IPS DF 19.7 (cell line): ENCODE measurements around the gene ICAM5.
"Not testable (repeated sequence)": the region's sequence is repeated elsewhere in the genome, so short reads cannot be mapped to it uniquely, and the experiment has no call there.

Experiments used
- DNase-seq: peaks from one replicate; pipeline ENCODE4 v3.0.0-alpha.2; 2013; ENCODE audit warnings: low read depth, low spot score

The ICAM5 gene

DNA sequence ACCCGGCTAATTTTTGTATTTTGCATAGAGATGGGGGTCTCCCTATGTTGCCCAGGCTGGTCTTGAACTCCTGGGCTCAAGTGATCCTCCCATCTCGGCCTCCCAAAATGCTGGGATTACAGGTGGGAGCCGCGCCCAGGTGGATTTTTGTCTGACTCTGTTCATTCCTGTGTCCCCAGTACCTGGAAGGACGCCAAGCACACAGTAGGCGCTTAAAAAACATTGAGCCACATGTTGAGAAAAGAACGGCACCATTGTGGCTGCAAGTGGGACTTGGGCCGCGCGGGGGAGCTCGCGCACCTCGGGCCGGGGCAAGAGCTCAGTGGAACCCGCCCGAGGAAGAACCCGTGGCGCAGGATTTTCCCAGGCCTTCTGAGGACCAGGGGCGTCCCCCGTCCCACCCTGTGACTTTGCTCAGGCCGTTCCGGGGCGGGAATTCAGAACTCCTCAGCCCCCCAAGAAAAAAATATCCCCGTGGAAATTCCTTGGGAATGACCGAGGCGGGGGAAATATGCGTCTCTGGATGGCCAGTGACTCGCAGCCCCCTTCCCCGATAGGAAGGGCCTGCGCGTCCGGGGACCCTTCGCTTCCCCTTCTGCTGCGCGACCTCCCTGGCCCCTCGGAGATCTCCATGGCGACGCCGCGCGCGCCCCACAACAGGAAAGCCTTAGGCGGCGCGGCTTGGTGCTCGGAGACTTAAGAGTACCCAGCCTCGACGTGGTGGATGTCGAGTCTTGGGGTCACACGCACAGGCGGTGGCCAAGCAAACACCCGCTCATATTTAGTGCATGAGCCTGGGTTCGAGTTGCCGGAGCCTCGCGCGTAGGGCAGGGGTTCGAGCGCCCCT is 20.2 kb upstream of the ICAM5 start:
- no peak for DNase-seq

DNA sequence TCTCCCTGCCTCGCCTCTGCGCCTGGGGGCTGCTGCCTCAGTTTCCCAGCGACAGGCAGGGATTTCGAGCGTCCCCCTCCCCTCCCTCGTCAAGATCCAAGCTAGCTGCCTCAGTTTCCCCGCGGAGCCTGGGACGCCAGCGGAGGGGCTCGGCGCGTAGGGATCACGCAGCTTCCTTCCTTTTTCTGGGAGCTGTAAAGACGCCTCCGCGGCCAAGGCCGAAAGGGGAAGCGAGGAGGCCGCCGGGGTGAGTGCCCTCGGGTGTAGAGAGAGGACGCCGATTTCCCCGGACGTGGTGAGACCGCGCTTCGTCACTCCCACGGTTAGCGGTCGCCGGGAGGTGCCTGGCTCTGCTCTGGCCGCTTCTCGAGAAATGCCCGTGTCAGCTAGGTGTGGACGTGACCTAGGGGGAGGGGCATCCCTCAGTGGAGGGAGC is 19.6 kb upstream of the ICAM5 start:
- DNase-seq: no peak

DNA sequence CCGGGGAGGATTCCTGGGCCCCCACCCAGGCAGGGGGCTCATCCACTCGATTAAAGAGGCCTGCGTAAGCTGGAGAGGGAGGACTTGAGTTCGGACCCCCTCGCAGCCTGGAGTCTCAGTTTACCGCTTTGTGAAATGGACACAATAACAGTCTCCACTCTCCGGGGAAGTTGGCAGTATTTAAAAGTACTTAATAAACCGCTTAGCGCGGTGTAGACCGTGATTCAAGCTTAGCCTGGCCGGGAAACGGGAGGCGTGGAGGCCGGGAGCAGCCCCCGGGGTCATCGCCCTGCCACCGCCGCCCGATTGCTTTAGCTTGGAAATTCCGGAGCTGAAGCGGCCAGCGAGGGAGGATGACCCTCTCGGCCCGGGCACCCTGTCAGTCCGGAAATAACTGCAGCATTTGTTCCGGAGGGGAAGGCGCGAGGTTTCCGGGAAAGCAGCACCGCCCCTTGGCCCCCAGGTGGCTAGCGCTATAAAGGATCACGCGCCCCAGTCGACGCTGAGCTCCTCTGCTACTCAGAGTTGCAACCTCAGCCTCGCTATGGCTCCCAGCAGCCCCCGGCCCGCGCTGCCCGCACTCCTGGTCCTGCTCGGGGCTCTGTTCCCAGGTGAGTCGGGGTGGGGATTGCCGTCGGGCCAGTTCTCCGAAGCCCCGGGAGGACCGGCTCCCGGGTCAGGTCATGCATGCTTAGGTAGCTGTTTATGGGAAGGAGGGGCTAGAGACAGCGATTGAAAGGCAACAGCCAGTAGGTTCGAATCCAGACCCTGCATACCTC is 18.9 kb upstream of the ICAM5 start, which contains the start of gene ICAM1:
TSS of gene ICAM1 (plus strand) at position 505 of the 779 bp plus-strand sequence. CDS start at position 545, 40 bp downstream.
- no peak for DNase-seq

DNA sequence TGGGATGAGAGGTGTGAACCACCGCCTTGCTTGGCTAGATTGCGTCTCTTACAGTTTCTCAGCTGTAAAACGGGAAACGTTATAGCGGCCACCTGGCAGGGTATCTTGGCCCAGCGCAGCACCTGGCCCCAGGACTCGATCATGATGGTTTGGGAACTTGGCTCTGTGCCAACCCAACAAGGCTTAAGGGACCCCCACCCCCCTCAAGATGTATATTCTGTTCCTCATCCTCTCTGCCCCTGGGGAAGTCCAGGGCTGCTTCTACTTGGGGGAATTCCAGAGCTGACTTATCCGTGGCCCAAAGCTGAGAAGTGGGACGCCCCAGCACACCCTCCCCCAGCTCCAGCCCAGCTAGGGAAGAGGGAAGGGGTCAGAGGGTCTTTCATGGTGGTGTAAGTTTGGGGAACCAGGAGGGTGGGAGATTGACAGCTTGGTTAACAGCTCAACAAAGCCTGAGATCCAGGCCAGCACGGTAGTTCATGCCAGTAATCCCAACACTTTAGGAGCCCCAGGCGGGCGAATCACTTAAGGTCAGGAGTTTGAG is 18.1 kb upstream of the ICAM5 start:
- no peak for DNase-seq

DNA sequence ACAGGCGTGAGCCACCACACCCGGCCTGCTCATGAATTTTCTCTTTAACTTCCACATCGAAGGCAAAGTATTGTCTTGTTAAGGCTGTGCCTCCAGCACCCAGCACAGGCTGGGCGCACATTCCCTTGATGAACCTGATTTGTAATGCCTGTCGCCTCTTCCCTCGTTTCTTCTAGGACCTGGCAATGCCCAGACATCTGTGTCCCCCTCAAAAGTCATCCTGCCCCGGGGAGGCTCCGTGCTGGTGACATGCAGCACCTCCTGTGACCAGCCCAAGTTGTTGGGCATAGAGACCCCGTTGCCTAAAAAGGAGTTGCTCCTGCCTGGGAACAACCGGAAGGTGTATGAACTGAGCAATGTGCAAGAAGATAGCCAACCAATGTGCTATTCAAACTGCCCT is 15.2 kb upstream of the ICAM5 start:
- no peak for DNase-seq

DNA sequence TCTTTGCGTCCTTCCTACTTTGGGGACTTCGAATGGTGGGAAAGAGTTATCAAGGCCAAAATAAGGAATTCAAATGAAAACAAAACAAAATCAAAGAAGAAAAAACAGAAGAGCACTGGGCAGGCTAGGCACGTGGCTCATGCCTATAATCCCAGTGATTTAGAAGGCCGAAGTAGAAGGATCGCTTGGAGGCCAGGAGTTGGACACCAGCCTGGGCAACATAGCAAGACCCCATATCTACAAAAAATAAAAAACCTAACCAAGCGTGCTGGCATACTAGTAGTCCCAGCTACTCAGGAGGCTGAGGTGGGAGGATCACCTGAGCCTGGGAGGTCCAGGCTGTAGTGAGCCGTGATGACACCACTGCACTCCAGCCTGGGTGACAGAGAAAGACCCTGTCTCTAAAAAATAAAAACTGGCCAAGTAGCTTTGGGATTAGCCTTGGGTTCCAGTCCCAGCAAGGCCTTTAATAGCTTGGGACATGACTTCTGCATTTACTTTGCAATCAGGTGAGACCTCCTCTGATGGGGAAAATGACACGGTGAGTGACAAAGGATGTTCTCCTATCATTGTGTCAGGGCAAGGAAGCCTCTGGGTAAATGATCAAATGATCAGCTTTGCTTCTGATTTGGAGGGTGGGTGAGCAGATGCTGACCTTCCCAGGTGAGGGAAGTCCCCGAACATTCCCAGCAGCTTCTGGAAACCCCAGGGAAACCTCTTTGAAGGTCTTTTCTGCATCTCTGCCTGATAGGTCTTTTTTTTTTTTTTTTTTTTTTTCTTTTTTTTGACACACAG is 11.8 kb upstream of the ICAM5 start:
- DNase-seq: no peak

DNA sequence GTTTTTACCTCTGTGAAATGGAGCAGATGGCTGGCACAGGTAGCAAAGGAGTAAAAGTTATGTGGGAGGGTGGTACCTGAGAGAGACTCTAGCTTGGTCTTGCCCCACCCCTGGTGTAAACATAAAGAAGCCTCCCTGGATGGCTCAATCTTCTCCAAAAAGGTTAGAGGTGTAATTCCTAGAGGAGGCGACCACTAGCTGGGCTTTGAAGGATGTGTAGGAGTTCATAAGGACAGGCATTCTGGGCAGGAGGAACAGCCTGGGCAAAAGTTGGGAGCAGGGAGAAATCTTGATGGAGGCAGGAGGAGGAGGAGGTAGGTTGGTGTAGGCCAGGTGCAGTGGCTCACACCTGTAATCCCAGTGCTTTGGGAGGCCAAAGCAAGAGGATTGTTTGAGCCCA is 10.8 kb upstream of the ICAM5 start:
- no peak for DNase-seq

DNA sequence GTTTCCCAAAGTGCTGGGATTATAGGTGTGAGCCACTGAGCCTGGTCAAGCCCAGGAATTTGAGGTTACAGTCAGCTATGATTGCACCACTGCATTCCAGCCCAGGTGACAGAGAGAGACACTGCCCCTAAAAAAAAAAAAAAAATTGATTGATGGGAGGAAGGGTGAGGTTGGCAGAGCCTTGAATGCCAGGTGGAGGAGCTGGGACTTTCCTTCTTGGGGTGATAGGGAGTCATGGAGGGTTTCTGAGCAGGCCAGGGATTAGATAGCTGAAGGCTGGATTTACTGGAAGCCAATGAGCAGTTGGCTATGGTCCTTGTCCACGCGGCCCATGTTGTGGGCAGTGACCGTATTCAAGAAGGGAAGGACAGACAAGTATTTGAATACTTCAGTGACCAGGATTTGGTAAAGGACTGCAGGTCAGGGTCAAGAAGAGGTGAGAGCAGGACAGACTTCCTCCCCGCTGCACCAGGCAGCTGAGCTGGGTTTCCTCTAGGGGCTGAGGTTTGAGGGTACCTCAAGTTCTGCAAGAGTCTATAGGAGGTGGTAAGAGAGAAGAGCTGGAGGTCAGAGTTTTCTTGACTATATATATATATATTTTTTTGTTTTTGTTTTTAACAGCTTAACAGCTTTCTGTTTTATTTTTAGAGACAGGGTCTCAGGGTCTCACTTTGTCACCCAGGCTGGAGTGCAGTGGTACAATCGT is 9.9 kb upstream of the ICAM5 start:
- DNase-seq: no peak

DNA sequence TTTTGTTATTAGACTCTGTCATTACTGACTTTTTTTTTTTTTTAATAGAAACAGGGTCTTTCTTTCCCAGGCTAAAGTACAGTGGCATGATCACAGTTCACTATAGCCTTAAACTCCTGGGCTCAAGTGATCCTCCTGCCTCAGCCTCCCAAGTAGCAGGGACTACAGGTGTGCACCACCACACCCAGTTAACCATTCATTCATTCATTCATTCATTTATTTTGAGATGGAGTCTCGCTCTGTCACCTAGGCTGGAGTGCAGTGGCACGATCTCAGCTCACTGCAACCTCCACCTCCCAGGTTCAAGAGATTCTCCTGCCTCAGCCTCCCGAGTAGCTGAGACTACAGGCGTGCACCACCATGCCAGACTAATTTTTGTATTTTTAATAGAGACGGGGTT is 7.7 kb upstream of the ICAM5 start:
- not testable (repeated sequence) for DNase-seq

DNA sequence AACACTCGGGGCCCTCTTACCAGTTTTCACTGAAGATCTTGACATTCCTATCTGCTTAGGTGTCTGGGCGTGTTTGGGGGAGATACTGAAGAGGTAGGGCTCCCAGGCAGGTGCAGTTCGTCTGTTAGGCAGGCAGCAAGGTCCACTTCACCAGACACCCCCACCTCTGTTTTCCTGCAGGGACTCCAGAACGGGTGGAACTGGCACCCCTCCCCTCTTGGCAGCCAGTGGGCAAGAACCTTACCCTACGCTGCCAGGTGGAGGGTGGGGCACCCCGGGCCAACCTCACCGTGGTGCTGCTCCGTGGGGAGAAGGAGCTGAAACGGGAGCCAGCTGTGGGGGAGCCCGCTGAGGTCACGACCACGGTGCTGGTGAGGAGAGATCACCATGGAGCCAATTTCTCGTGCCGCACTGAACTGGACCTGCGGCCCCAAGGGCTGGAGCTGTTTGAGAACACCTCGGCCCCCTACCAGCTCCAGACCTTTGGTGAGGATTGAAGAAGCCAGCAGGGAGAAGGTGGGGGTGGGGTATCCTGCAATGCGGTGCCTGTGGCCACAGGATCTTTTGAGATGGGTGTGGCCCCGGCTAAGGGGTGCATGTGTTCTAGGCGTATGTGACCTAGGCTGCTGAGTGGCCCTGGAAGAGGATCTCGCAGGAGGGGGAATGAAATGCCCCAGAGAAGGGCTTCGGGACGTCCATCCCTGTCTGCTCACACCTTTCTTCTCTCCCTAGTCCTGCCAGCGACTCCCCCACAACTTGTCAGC is 6.3 kb upstream of the ICAM5 start:
- DNase-seq: no peak

DNA sequence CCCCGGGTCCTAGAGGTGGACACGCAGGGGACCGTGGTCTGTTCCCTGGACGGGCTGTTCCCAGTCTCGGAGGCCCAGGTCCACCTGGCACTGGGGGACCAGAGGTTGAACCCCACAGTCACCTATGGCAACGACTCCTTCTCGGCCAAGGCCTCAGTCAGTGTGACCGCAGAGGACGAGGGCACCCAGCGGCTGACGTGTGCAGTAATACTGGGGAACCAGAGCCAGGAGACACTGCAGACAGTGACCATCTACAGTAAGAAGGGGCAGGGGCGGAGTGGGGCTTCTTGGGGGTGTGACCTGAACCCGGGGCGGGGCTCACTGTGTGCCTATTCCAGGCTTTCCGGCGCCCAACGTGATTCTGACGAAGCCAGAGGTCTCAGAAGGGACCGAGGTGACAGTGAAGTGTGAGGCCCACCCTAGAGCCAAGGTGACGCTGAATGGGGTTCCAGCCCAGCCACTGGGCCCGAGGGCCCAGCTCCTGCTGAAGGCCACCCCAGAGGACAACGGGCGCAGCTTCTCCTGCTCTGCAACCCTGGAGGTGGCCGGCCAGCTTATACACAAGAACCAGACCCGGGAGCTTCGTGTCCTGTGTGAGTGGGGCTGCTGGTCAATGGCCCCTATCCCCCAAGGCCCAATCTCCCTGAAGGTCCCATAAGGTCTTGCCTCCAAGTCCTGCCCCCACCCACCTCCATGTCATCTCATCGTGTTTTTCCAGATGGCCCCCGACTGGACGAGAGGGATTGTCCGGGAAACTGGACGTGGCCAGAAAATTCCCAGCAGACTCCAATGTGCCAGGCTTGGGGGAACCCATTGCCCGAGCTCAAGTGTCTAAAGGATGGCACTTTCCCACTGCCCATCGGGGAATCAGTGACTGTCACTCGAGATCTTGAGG is 5.4 kb upstream of the ICAM5 start:
- DNase-seq: no peak

DNA sequence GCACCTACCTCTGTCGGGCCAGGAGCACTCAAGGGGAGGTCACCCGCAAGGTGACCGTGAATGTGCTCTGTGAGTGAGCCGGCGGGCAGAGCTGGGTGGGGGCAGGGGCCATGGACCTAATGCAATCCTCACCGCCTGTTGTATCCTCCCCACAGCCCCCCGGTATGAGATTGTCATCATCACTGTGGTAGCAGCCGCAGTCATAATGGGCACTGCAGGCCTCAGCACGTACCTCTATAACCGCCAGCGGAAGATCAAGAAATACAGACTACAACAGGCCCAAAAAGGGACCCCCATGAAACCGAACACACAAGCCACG is 4.8 kb upstream of the ICAM5 start:
- DNase-seq: no peak

DNA sequence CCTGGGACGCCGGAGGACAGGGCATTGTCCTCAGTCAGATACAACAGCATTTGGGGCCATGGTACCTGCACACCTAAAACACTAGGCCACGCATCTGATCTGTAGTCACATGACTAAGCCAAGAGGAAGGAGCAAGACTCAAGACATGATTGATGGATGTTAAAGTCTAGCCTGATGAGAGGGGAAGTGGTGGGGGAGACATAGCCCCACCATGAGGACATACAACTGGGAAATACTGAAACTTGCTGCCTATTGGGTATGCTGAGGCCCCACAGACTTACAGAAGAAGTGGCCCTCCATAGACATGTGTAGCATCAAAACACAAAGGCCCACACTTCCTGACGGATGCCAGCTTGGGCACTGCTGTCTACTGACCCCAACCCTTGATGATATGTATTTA is 4.4 kb upstream of the ICAM5 start:
- no peak for DNase-seq

DNA sequence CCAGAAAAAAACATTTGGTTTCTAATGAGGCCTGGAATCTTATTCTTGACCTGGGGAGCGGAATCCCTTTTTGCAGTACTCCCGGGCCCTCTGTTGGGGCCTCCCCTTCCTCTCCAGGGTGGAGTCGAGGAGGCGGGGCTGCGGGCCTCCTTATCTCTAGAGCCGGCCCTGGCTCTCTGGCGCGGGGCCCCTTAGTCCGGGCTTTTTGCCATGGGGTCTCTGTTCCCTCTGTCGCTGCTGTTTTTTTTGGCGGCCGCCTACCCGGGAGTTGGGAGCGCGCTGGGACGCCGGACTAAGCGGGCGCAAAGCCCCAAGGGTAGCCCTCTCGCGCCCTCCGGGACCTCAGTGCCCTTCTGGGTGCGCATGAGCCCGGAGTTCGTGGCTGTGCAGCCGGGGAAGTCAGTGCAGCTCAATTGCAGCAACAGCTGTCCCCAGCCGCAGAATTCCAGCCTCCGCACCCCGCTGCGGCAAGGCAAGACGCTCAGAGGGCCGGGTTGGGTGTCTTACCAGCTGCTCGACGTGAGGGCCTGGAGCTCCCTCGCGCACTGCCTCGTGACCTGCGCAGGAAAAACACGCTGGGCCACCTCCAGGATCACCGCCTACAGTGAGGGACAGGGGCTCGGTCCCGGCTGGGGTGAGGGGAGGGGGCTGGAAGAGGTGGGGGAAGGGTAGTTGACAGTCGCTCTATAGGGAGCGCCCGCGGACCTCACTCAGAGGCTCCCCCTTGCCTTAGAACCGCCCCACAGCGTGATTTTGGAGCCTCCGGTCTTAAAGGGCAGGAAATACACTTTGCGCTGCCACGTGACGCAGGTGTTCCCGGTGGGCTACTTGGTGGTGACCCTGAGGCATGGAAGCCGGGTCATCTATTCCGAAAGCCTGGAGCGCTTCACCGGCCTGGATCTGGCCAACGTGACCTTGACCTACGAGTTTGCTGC is 2.7 kb upstream of the ICAM5 start, which contains the start of gene ICAM4:
TSS of gene ICAM4 (plus strand) at position 153 of the 935 bp plus-strand sequence. CDS start at position 211, 58 bp downstream.
- no peak for DNase-seq

DNA sequence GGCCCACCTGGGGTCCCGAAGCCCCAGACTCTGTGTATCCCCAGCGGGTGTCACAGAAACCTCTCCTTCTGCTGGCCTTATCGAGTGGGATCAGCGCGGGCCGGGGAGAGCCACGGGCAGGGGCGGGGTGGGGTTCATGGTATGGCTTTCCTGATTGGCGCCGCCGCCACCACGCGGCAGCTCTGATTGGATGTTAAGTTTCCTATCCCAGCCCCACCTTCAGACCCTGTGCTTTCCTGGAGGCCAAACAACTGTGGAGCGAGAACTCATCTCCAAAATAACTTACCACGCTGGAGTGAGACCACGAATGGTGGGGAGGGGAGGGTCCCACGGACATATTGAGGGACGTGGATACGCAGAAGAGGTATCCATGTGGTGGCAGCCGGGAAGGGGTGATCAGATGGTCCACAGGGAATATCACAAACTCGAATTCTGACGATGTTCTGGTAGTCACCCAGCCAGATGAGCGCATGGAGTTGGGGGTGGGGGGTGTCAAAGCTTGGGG is 1.0 kb upstream of the ICAM5 start:
- no peak for DNase-seq

DNA sequence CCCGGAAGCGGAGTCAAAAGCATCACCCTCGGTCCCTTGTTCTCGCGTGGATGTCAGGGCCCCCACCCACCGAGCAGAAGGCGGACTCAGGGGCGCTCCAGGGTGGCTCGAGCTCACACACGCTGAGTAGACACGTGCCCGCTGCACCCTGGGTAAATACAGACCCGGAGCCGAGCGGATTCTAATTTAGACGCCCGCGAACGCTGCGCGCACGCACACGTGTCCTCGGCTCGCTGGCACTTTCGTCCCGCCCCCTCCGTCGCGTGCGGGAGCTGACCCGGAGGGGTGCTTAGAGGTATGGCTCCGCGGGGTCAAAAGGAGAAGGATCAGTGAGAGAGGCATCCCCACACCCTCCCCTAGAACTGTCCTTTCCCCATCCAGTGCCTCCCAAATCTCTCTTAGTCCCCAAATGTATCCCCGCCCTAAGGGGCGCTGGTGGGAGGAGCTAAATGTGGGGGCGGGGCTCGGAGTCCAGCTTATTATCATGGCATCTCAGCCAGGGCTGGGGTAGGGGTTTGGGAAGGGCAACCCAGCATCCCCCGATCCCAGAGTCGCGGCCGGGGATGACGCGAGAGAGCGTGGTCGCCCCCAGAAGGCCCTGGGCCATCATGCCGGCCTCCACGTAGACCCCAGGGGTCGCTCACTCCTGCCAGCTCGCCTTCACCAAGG is 451 bp upstream of the ICAM5 start:
- DNase-seq: no peak

DNA sequence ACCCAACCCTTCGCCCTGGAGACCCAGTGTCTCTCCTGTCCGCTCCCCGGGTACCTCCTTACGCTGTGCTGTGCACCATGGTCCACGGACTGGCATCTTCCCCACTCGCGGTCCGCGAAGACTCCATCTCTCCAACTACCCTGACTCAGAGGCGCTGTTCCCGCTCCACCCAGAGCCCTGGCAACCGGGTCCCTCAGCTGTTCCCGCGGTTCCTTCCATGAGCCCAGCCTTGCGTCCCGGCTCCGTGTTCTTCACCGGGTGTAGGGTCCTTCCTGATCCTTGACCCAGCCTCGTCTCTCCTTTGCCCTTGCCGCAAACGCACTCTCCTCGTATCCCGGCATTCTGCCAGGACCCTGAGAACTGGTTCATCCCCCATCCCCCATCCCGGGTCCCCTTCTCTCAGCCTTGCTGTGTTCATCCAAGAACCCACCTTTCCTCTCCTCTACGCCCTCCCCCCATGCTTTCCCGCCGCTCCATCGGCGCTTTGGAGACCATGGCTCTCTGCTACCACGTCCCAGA is 664 bp downstream of the ICAM5 start:
- no peak for DNase-seq
